Lower lobe of right lung (tissue), 2 donors: Measurements from ENCODE around the gene FBXO3. TPM values are rescaled to one million over a fixed set of nuclear protein-coding genes. Genes with fewer than 3 reads are reported as not detected.
A peak's percentile ranks its signal among the peaks of the same experiment; 100 is the strongest.
"Not testable (repeated sequence)": the region's sequence is repeated elsewhere in the genome, so short reads cannot be mapped to it uniquely, and the experiment has no call there.

Experiments
- ATAC-seq, 2 donors: fragments of 200-7000 bp; cut with Tn5 transposase; one replicate each; pipeline ENCODE4 v1.9.1; 2020 to 2022; ENCODE audit warnings: mild to moderate bottlenecking in 2 of 2, moderate library complexity in 2 of 2
- DNase-seq: peaks from one replicate; pipeline ENCODE4 v3.0.0-alpha.2; 2020
- H3K27ac ChIP-seq: fragments of 200-600 bp; one replicate; pipeline ENCODE4 v1.8.0; 2022
- H3K27me3 ChIP-seq: fragments of 200-600 bp; one replicate; pipeline ENCODE4 v1.8.0; 2022; ENCODE audit warnings: low read depth
- H3K36me3 ChIP-seq: fragments of 200-600 bp; one replicate; pipeline ENCODE4 v1.8.0; 2022; ENCODE audit warnings: mild to moderate bottlenecking
- H3K4me1 ChIP-seq: fragments of 200-600 bp; one replicate; pipeline ENCODE4 v1.8.0; 2022
- H3K4me3 ChIP-seq: fragments of 200-600 bp; one replicate; pipeline ENCODE4 v1.8.0; 2022; ENCODE audit warnings: mild to moderate bottlenecking
- H3K9me3 ChIP-seq: fragments of 200-600 bp; one replicate; pipeline ENCODE4 v1.8.0; 2022
- intact Hi-C: fragments of 100-400 bp; cut with DNase I; formaldehyde crosslinking; loops from one replicate; pipeline ENCODE4 v1.11.0; 2022
- total RNA-seq: library from RNA; stranded (reverse); fragmentation: NEBNext Ultra II Directional; extraction: Animal tissue kit (Norgen Biotek cat#: 25700); gene quantifications from one replicate; pipeline ENCODE4 v1.2.1, GENCODE V29; 2021
- TF ChIP-seq, protein P1 (sequence below): fragments of 200-600 bp; IDR thresholded peaks from one replicate; pipeline ENCODE4 v1.8.0; 2022; ENCODE audit warnings: antibody characterized with exemption, mild to moderate bottlenecking
- donor health status: DM: no; HTN: yes; CAD: no; lungs with severe emphysema.

Gene FBXO3
- total RNA-seq, 1 donor from 2014 or later, result 32.6 TPM

- Histone ChIP-seq H3K36me3 (no peaks in the 10 kb centered on the region), H3K27me3 (peaks cover 55% of the 10 kb centered on the region), H3K9me3 (no peaks in the 10 kb centered on the region), H3K4me1 (peaks cover 11% of the 10 kb centered on the region), H3K4me3 (peak overlapping the region; percentile 20), H3K27ac (no peak overlapping the region)
- TF ChIP-seq, protein P1, sequence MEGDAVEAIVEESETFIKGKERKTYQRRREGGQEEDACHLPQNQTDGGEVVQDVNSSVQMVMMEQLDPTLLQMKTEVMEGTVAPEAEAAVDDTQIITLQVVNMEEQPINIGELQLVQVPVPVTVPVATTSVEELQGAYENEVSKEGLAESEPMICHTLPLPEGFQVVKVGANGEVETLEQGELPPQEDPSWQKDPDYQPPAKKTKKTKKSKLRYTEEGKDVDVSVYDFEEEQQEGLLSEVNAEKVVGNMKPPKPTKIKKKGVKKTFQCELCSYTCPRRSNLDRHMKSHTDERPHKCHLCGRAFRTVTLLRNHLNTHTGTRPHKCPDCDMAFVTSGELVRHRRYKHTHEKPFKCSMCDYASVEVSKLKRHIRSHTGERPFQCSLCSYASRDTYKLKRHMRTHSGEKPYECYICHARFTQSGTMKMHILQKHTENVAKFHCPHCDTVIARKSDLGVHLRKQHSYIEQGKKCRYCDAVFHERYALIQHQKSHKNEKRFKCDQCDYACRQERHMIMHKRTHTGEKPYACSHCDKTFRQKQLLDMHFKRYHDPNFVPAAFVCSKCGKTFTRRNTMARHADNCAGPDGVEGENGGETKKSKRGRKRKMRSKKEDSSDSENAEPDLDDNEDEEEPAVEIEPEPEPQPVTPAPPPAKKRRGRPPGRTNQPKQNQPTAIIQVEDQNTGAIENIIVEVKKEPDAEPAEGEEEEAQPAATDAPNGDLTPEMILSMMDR, result no peak
- ATAC-seq (peak; percentile 71 to 80), DNase-seq (no peak)
- intact Hi-C loops, result no loop called here
These were observed 28.1 kb upstream of the FBXO3 start for GRCh38 chr11:33802194-33802950.

GRCh38 chr11:33801821-33802193 is 27.5 kb upstream of the FBXO3 start:
- peak overlapping the region; percentile 20 for H3K4me3 ChIP-seq
- no peaks in the 10 kb centered on the region for H3K36me3 ChIP-seq
- no peak for DNase-seq
- no peaks in the 10 kb centered on the region for H3K9me3 ChIP-seq
- ATAC-seq, result peak in 1 of 2 donors; percentile 11
- peaks cover 58% of the 10 kb centered on the region for H3K27me3 ChIP-seq
- TF ChIP-seq, protein P1, result no peak
- H3K27ac ChIP-seq, result no peak overlapping the region
- intact Hi-C loops, result no loop called here
- peaks cover 11% of the 10 kb centered on the region for H3K4me1 ChIP-seq

- Histone ChIP-seq H3K4me1 (peaks cover 11% of the 10 kb centered on the region), H3K27me3 (peaks cover 67% of the 10 kb centered on the region), H3K36me3 (no peaks in the 10 kb centered on the region), H3K4me3 (no peak overlapping the region), H3K27ac (no peak overlapping the region), H3K9me3 (no peaks in the 10 kb centered on the region)
- intact Hi-C loops, result no loop called here
- TF ChIP-seq, protein P1, result no peak
- no peak for ATAC-seq
- DNase-seq, result no peak
These were observed 23.6 kb upstream of the FBXO3 start for GRCh38 chr11:33797879-33798278.

- no peak overlapping the region for H3K27ac ChIP-seq
- ATAC-seq, result no peak
These were observed 15.7 kb upstream of the FBXO3 start for GRCh38 chr11:33790040-33790439.

DNA sequence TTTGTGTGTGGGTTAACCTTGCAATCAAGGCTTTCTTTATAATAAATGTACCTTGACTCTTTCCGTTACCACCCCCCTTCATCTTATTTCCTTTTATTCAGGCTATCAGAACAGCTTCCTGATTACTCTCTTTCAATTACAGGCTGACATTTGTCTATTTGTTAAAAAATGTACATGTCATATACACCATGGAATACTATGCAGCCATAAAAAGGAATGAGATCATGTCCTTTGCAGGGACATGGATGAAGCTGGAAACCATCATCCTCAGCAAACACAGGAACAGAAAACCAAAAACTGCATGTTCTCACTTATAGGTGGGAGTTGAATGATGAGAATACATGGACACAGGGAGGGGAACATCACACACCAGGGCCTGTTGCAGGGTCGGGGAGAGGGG is 13.8 kb upstream of the FBXO3 start:
- ATAC-seq, H3K4me3 ChIP-seq, H3K36me3 ChIP-seq, H3K27ac ChIP-seq, H3K9me3 ChIP-seq, DNase-seq, intact Hi-C loops, H3K4me1 ChIP-seq: not testable (repeated sequence)
- peaks cover 36% of the 10 kb centered on the region for H3K27me3 ChIP-seq

More at GRCh38 chr11:33790040-33790439, 15.7 kb upstream of the FBXO3 start:
- no peaks in the 10 kb centered on the region for H3K36me3 ChIP-seq
- peaks cover 34% of the 10 kb centered on the region for H3K27me3 ChIP-seq
- no peaks in the 10 kb centered on the region for H3K4me1 ChIP-seq
- H3K9me3 ChIP-seq, result no peaks in the 10 kb centered on the region
- H3K4me3 ChIP-seq, result no peak overlapping the region
- TF ChIP-seq, protein P1, result no peak
- DNase-seq, result no peak
- intact Hi-C loops, result no loop called here

DNA sequence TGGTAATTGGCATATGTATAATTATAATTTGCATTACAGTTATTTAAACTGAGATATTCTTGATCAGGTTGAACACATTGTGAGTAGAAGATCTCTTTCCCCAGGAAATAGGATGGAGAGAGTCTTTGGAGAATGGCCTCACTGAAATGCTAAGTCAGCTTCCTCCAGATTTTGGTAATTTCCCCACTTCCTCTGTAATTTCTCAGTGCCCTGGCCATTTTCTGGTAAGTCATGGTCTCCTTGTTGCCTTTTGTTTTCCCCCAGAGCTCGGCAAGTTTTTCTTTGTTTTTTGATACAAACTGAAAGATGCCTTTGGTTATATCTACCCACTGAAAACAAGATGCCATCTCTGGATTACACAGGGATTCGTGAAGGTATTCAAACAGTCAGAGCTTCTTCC is 12.8 kb upstream of the FBXO3 start:
- TF ChIP-seq, protein P1, result no peak
- Histone ChIP-seq H3K9me3 (no peaks in the 10 kb centered on the region), H3K36me3 (no peaks in the 10 kb centered on the region), H3K27ac (no peak overlapping the region), H3K27me3 (peaks cover 29% of the 10 kb centered on the region), H3K4me1 (no peaks in the 10 kb centered on the region), H3K4me3 (no peak overlapping the region)
- DNase-seq (no peak), ATAC-seq (no peak)
- intact Hi-C loops, result no loop called here
